Fibroblast of lung (primary cell): ENCODE measurements around the gene AGO3. TPM values are rescaled to one million over a fixed set of nuclear protein-coding genes. Genes with fewer than 3 reads are reported as not detected.

ENCODE experiments used
- DNase-seq, 2 donors: peaks; one replicate each; pipeline versions ENCODE4 v3.0.0 to v3.0.0-alpha.2; 2010; ENCODE audit warnings: low read depth in 2 of 2
- H2AFZ ChIP-seq: 2 replicates; pipeline ENCODE4 v1.5.1; 2012; ENCODE audit warnings: low read length, control low read depth, inconsistent platforms
- H3K27ac ChIP-seq: 2 replicates; pipeline ENCODE4 v1.5.1; 2011; ENCODE audit warnings: low read length, control low read depth; ENCODE audit not compliant: insufficient read depth
- H3K27me3 ChIP-seq: 2 replicates; pipeline ENCODE4 v1.5.1; 2011; ENCODE audit warnings: mild to moderate bottlenecking, low read length; ENCODE audit not compliant: control insufficient read depth, insufficient read depth
- H3K36me3 ChIP-seq: 2 replicates; pipeline ENCODE4 v1.5.1; 2011; ENCODE audit warnings: low read length; ENCODE audit not compliant: control insufficient read depth, insufficient read depth
- H3K4me1 ChIP-seq: 2 replicates; pipeline ENCODE4 v1.5.1; 2011; ENCODE audit warnings: low read length; ENCODE audit not compliant: control insufficient read depth, insufficient read depth; ENCODE audit errors: extremely low read depth
- H3K4me2 ChIP-seq: 2 replicates; pipeline ENCODE4 v1.5.1; 2011; ENCODE audit warnings: low read length, control low read depth; ENCODE audit not compliant: insufficient read depth; ENCODE audit errors: extremely low read depth
- H3K4me3 ChIP-seq, 4 experiments: fragments of 200-600 bp in 1 of 4; sonication (generic) in 1 of 4; replicated peaks in 1 of 4; 2 replicates each; pipeline ENCODE4 v1.5.1; 2011 to 2016; ENCODE audit warnings: low read length in 4 of 4, low read depth in 3 of 4, mild to moderate bottlenecking in 3 of 4, control low read depth in 2 of 4, inconsistent platforms in 1 of 4, mixed read lengths in 1 of 4; ENCODE audit not compliant: insufficient read depth in 1 of 4; ENCODE audit errors: control extremely low read depth in 1 of 4
- H3K79me2 ChIP-seq: 2 replicates; pipeline ENCODE4 v1.5.1; 2012; ENCODE audit warnings: mild to moderate bottlenecking, low read length, inconsistent platforms; ENCODE audit not compliant: control insufficient read depth, insufficient read depth
- H3K9ac ChIP-seq: 2 replicates; pipeline ENCODE4 v1.5.1; 2011; ENCODE audit warnings: mild to moderate bottlenecking, low read length, control low read depth; ENCODE audit not compliant: insufficient read depth
- H3K9me3 ChIP-seq: 2 replicates; pipeline ENCODE4 v1.5.1; 2012; ENCODE audit warnings: low read depth, low read length; ENCODE audit not compliant: control insufficient read depth, insufficient read depth
- H4K20me1 ChIP-seq: 2 replicates; pipeline ENCODE4 v1.5.1; 2011; ENCODE audit warnings: low read length; ENCODE audit not compliant: control insufficient read depth, insufficient read depth; ENCODE audit errors: extremely low read depth
- CTCF ChIP-seq, 2 donors: IDR thresholded peaks in 1 of 2; conservative IDR thresholded peaks in 1 of 2; 1 replicate in 1 of 2; 2 replicates in 1 of 2; pipeline ENCODE4 v1.5.1; 2011 to 2012; ENCODE audit warnings: low read length in 2 of 2, control low read depth in 1 of 2, inconsistent platforms in 1 of 2, low read depth in 1 of 2, mild to moderate bottlenecking in 1 of 2
- EZH2 ChIP-seq: IDR thresholded peaks from 2 replicates; pipeline ENCODE4 v1.5.1; 2012; ENCODE audit warnings: low read length, control low read depth, mild to moderate bottlenecking; ENCODE audit errors: missing control alignments
- polyA plus RNA-seq, 2 donors: library from polyadenylated mRNA; depleted of rRNA in 1 of 2; stranded (reverse) in 1 of 2; unstranded in 1 of 2; fragments of >200 nt; gene quantifications; 2 replicates each; pipeline ENCODE4 v1.2.1, GENCODE V29; 2011 to 2012; ENCODE audit warnings: missing spikeins in 1 of 2
- total RNA-seq: library from RNA; depleted of rRNA; stranded (reverse); fragments of >200 nt; gene quantifications from 2 replicates; pipeline ENCODE4 v1.2.1, GENCODE V29; 2014

The AGO3 gene
- total and polyA plus RNA-seq, 2 donors (not counting 1 experiment from before 2014, with no cell fraction given) = 12.9 to 19.6 TPM

- H4K20me1 ChIP-seq = no peaks in the 10 kb centered on the region
- H3K27me3 ChIP-seq = no peaks in the 10 kb centered on the region
- no peaks in the 10 kb centered on the region for H3K79me2 ChIP-seq
- H3K4me2 ChIP-seq = no peak overlapping the region
- H3K9ac ChIP-seq = no peak overlapping the region
- TF ChIP-seq CTCF (conservative IDR thresholded peaks at IDR 0.05 in 1 of 2, IDR thresholded peaks at IDR 0.05 in 1 of 2; ENCODE audit: low read depth in 1 of 2, low read length in 2 of 2) = no peak
- no peak for TF ChIP-seq EZH2
- no peaks in the 10 kb centered on the region for H3K9me3 ChIP-seq
- no peak overlapping the region for H2AFZ ChIP-seq
- no peak overlapping the region for H3K27ac ChIP-seq
- no peak for DNase-seq
- no peaks in the 10 kb centered on the region for H3K4me1 ChIP-seq
- H3K4me3 ChIP-seq = no peak overlapping the region
- no peaks in the 10 kb centered on the region for H3K36me3 ChIP-seq
Observed at GRCh38 chr1:36062315-36062714, 131.4 kb downstream of the AGO3 start.

- Histone ChIP-seq H3K9ac (no peak overlapping the region), H3K4me1 (no peaks in the 10 kb centered on the region), H4K20me1 (no peaks in the 10 kb centered on the region), H3K27me3 (no peaks in the 10 kb centered on the region), H3K36me3 (no peaks in the 10 kb centered on the region), H3K4me2 (no peak overlapping the region), H3K4me3 (no peak overlapping the region), H2AFZ (no peak overlapping the region), H3K79me2 (no peaks in the 10 kb centered on the region), H3K27ac (no peak overlapping the region), H3K9me3 (no peaks in the 10 kb centered on the region)
- TF ChIP-seq CTCF (conservative IDR thresholded peaks at IDR 0.05 in 1 of 2, IDR thresholded peaks at IDR 0.05 in 1 of 2; ENCODE audit: low read depth in 1 of 2, low read length in 2 of 2) = no peak
- no peak for TF ChIP-seq EZH2
- DNase-seq = no peak
Observed at GRCh38 chr1:36067871-36068270, 137.0 kb downstream of the AGO3 start.

GRCh38 chr1:36068866-36069265, 138.0 kb downstream of the AGO3 start:
- no peak overlapping the region for H2AFZ ChIP-seq
- no peaks in the 10 kb centered on the region for H3K36me3 ChIP-seq
- H3K9me3 ChIP-seq = no peaks in the 10 kb centered on the region
- no peaks in the 10 kb centered on the region for H3K79me2 ChIP-seq
- H3K27me3 ChIP-seq = no peaks in the 10 kb centered on the region
- H3K4me2 ChIP-seq = no peak overlapping the region
- DNase-seq = no peak
- H3K9ac ChIP-seq = no peak overlapping the region
- no peak overlapping the region for H3K4me3 ChIP-seq
- no peaks in the 10 kb centered on the region for H4K20me1 ChIP-seq
- no peak for TF ChIP-seq EZH2
- TF ChIP-seq CTCF (conservative IDR thresholded peaks at IDR 0.05 in 1 of 2, IDR thresholded peaks at IDR 0.05 in 1 of 2; ENCODE audit: low read depth in 1 of 2, low read length in 2 of 2) = no peak
- no peaks in the 10 kb centered on the region for H3K4me1 ChIP-seq
- H3K27ac ChIP-seq = no peak overlapping the region
